ACC112 (cell line): ENCODE results near the gene ECHDC3.

Source experiments
- H2AFZ ChIP-seq: fragments of 200-600 bp; sonication (generic); one replicate; pipeline ENCODE4 v1.6.0; 2017; ENCODE audit warnings: antibody characterized with exemption, low read length; ENCODE audit not compliant: unreplicated experiment
- H3K27ac ChIP-seq: fragments of 200-600 bp; sonication (generic); 2 replicates; pipeline ENCODE4 v1.5.1; 2014; ENCODE audit warnings: low read depth, mild to moderate bottlenecking, antibody characterized with exemption, low read length, moderate library complexity
- H3K27me3 ChIP-seq: fragments of 200-600 bp; sonication (generic); 2 replicates; pipeline ENCODE4 v1.6.1; 2014; ENCODE audit warnings: mild to moderate bottlenecking, antibody characterized with exemption, low read length, moderate library complexity, mixed read lengths; ENCODE audit not compliant: insufficient read depth
- H3K36me3 ChIP-seq: fragments of 200-600 bp; sonication (generic); 2 replicates; pipeline ENCODE4 v1.6.1; 2016; ENCODE audit warnings: mild to moderate bottlenecking, antibody characterized with exemption, low read length, moderate library complexity, mixed read lengths; ENCODE audit not compliant: insufficient read depth
- H3K4me1 ChIP-seq: fragments of 200-600 bp; sonication (generic); one replicate; pipeline ENCODE4 v1.6.1; 2016; ENCODE audit warnings: low read length, mixed read lengths; ENCODE audit not compliant: insufficient read depth, unreplicated experiment, control insufficient read depth
- H3K4me3 ChIP-seq: fragments of 200-600 bp; sonication (generic); 2 replicates; pipeline ENCODE4 v1.5.1; 2014; ENCODE audit warnings: mild to moderate bottlenecking, low read depth, low read length
- H3K79me2 ChIP-seq: fragments of 200-600 bp; sonication (generic); one replicate; pipeline ENCODE4 v1.6.0; 2016; ENCODE audit warnings: low read length; ENCODE audit not compliant: control insufficient read depth, unreplicated experiment, insufficient read depth

ECHDC3 gene

DNA sequence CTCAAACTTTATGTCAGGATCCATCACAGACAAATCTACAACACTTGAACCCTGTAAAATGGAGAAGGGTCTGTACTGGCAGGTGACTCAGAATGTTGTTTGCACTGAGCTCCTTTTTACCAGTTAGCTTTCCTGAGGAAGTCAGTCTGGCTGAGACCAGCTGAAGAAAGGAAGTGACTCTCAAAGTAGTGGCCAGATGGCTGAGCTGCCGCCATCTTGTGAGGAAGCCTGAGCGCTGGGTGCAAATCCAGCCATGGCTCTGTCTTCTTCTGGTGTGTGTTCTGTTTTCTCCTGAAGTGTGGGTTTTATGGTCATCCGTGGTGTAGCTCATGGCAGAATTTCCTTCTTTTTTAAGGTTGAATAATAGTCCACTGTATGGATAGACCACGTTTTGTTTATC is 25.5 kb upstream of the ECHDC3 start:
- peaks cover 18% of the 10 kb centered on the region; the same call in 1 of the 2 replicates for H3K27me3 ChIP-seq
- H3K79me2 ChIP-seq = no peaks in the 10 kb centered on the region
- no peak overlapping the region for H2AFZ ChIP-seq
- H3K36me3 ChIP-seq = no peaks in the 10 kb centered on the region
- H3K27ac ChIP-seq = no peak overlapping the region
- H3K4me3 ChIP-seq = no peak overlapping the region
- H3K4me1 ChIP-seq = no peaks in the 10 kb centered on the region

DNA sequence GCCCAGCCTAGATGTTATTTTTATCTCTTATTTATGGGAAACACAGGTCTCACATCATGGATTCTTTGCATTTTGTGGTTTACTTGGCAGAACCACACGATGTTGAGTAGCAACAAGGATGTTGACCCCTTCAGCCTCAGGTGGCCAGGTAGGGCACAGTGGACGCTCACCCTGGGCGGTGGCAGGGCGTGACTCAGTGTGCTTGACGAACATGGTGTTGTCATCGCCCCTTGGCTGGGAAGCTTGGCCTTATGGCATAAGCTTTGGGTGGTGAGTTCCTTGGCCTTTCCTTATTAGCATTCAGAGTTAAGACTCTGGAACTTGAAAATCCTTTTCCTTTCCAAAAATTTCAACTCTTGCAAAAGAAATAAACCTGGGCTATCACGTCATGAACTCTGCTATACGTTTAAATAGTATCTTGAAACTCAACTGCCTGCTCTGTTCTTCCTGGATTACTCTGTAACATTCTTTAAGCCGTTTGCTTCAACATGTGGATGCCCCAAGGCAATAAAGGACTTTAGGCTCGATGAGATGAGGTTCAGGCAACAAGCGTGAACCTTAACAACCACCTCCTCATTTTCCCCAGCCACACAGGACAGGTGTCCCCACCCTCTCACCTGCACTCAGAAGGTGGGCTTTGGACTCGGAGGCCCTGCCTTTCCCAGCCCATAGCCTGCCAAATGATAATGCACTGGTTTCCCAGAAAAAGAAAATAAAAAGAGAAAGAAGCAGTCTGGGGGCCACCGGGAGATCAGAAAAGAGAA is 22.5 kb upstream of the ECHDC3 start:
- Histone ChIP-seq H3K27ac (no peak overlapping the region), H3K79me2 (no peaks in the 10 kb centered on the region), H3K36me3 (no peaks in the 10 kb centered on the region), H3K4me1 (no peaks in the 10 kb centered on the region), H3K4me3 (no peak overlapping the region), H3K27me3 (0 out of 2 replicates have a peak, but pooled peaks cover 6% of the 10 kb centered on the region), H2AFZ (no peak overlapping the region)

DNA sequence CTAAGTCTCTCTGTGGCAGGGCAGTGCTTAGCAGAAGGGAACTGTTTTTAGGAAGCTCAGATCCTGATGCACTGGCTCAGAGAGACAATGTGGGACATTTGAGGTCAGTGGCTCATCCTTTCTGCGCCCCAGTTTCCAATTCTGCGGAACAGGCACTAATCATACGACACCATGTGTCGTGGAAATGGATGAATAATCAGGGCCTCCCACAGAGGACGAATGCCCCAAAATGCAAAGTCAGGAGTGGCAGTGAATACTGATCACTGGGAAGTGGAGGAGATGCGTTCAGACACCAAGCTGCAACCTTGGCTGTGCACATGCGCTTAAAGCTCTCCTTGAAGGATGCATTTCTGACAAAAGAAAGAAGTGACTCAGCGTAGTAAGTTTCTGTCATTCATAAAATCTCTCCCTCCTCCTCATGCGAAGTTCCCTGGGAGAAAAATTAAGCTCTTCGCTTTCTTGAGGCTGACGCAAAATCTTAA is 21.9 kb upstream of the ECHDC3 start:
- H3K4me1 ChIP-seq = no peaks in the 10 kb centered on the region
- H2AFZ ChIP-seq = no peak overlapping the region
- H3K4me3 ChIP-seq = no peak overlapping the region

DNA sequence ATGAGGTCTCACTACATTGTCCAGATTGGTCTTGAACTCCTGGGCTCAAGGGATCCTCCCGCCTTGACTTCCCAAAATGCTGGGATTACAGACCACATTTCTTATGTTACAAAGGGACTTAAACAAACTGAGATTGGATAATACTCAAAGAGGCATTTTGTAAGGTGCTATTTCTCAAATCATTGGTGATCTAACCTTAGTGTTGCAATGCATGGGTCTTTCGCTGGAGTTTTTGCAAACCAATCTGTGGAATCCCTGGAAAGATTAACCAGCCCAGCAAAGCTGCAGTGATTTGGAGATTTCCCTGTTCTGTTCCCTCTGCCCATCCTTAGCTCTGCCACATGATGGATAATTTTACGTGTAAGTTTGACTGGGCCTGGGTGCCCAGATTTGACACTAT is 20.4 kb upstream of the ECHDC3 start:
- Histone ChIP-seq H3K36me3 (no peaks in the 10 kb centered on the region), H3K27ac (no peak overlapping the region), H3K4me3 (no peak overlapping the region), H2AFZ (no peak overlapping the region), H3K4me1 (no peaks in the 10 kb centered on the region), H3K79me2 (no peaks in the 10 kb centered on the region), H3K27me3 (peaks cover 5% of the 10 kb centered on the region; the same call in 1 of the 2 replicates)

More for the DNA sequence above, 21.9 kb upstream of the ECHDC3 start:
- Histone ChIP-seq H3K79me2 (no peaks in the 10 kb centered on the region), H3K36me3 (no peaks in the 10 kb centered on the region), H3K27ac (no peak overlapping the region), H3K27me3 (0 out of 2 replicates have a peak, but pooled peaks cover 6% of the 10 kb centered on the region)

DNA sequence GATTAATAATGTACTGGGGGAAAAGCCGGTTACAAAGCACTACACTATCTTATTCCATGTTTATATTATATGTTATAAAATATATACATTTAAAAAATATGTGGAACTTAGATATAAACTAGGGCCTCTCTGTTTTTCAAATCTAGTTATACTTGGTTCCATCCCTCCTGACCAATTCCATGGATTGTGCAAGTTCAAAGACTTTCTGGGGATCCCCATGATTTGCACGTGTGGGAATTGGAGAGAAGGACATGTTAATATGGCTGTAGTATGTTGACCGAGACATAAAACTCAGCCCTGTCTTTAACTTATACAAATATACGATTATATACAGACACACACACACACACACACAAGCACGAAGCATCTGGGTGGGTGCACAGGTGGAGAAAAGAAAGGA is 18.8 kb upstream of the ECHDC3 start:
- Histone ChIP-seq H3K36me3 (no peaks in the 10 kb centered on the region), H3K4me1 (no peaks in the 10 kb centered on the region), H3K79me2 (no peaks in the 10 kb centered on the region), H3K27me3 (peaks cover 7% of the 10 kb centered on the region), H3K4me3 (no peak overlapping the region), H3K27ac (no peak overlapping the region), H2AFZ (no peak overlapping the region)

DNA sequence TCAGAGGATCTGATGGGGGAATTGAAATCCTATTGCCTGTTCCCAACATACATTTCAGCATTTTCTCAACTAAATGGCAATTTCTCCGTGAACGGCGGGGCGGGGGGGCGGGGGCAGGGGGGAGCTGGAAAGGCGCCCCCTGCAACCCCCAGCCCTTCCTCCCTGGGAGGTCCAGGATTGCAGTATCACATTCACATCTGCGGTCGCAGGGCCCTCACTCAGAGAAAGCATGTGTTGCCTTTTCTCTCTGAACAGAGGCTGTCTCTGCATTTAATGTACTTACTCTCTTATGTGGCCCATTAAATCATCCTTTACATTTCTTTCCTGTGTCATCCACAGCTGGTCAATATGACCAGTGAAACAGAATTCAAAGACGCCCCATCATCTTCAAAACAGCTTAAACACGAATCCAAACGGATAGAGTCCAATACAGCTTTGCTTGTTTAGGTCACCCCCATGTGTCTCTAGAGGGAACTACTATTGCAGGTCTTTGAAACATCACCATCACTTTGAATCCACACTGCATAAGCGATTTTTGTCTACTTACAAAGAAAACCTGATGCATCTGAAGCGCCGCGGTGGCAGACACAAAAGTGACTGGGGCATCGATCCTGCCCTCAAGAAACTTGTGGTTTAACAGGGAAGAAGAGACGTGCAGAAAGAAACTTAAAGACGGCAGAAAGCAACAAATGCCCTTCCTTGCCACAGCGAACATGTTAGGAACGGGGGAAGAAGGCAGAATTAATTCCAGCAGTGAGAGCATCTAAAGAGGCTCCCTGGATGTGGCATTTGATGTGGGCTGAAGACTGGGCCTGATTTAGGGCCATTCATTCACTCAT is 17.0 kb upstream of the ECHDC3 start:
- H3K36me3 ChIP-seq = no peaks in the 10 kb centered on the region
- no peaks in the 10 kb centered on the region for H3K79me2 ChIP-seq
- no peaks in the 10 kb centered on the region for H3K4me1 ChIP-seq
- peaks cover 10% of the 10 kb centered on the region for H3K27me3 ChIP-seq
- H3K27ac ChIP-seq = no peak overlapping the region
- no peak overlapping the region for H2AFZ ChIP-seq
- H3K4me3 ChIP-seq = no peak overlapping the region

DNA sequence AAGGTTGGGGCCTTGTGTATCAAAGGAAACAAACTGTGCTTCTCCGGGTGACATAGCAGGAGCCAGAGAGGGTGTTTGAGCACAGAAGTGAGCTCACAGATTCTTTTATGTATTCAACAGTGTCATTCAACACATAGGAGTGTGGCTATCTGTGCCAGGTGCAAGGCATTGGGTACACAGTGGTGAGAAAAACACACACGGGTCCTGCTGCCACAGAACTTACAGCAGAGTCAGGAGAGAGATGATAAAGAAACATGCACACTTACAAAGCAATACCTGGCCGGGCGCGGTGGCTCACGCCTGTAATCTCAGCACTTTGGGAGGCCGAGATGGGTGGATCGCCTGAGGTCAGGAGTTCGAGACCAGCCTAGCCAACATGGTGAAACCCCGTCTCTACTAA is 16.3 kb upstream of the ECHDC3 start:
- H2AFZ ChIP-seq = no peak overlapping the region

DNA sequence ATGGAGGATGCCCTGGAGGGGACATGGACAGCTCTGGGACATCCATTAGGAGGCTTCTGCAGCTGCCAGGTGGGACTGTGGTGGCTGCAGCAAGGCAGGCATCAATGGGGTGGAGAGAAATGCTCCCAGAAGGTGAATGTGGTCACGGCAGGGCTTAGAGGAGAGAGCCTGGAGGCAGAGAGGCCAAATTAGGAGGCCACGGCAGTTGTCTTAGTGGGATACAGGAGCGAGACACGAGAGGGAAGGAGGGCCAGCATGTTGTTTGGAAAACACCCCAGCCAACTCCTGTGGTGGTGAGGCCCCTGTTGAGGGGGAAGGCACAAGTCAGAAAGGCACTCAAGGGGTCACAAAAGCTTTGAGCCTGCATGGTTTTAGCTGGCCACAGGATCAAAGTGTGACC is 14.6 kb upstream of the ECHDC3 start:
- H3K4me3 ChIP-seq = no peak overlapping the region
- H3K27me3 ChIP-seq = peaks cover 10% of the 10 kb centered on the region
- no peaks in the 10 kb centered on the region for H3K4me1 ChIP-seq
- no peaks in the 10 kb centered on the region for H3K36me3 ChIP-seq
- H3K27ac ChIP-seq = no peak overlapping the region
- no peak overlapping the region for H2AFZ ChIP-seq
- H3K79me2 ChIP-seq = no peaks in the 10 kb centered on the region

More for the DNA sequence above, 16.3 kb upstream of the ECHDC3 start:
- no peak overlapping the region for H3K27ac ChIP-seq
- no peaks in the 10 kb centered on the region for H3K79me2 ChIP-seq
- H3K4me3 ChIP-seq = no peak overlapping the region
- H3K27me3 ChIP-seq = peaks cover 10% of the 10 kb centered on the region
- H3K36me3 ChIP-seq = no peaks in the 10 kb centered on the region
- no peaks in the 10 kb centered on the region for H3K4me1 ChIP-seq

DNA sequence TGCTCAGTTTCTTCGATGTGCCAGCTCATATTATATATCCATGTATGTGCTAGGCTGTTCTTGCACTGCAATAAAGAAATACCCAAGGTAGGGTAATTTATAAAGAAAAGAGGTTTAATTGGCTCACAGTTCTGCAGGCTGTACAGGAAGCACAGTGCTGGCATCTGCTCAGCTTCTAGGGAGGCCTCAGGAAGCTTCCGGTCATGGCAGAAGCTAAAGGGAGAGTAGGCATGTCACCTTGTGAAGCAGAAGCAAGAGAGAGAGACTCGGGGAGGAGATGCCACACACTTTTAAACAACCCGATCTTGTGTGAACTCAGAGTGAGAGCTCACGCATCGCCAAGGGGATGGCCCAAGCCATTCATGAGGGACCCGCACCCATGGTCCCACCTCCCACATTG is 13.8 kb upstream of the ECHDC3 start:
- H3K27me3 ChIP-seq = peaks cover 10% of the 10 kb centered on the region
- no peaks in the 10 kb centered on the region for H3K36me3 ChIP-seq
- no peak overlapping the region for H2AFZ ChIP-seq
- no peak overlapping the region for H3K27ac ChIP-seq
- no peaks in the 10 kb centered on the region for H3K79me2 ChIP-seq
- H3K4me1 ChIP-seq = no peaks in the 10 kb centered on the region
- no peak overlapping the region for H3K4me3 ChIP-seq

DNA sequence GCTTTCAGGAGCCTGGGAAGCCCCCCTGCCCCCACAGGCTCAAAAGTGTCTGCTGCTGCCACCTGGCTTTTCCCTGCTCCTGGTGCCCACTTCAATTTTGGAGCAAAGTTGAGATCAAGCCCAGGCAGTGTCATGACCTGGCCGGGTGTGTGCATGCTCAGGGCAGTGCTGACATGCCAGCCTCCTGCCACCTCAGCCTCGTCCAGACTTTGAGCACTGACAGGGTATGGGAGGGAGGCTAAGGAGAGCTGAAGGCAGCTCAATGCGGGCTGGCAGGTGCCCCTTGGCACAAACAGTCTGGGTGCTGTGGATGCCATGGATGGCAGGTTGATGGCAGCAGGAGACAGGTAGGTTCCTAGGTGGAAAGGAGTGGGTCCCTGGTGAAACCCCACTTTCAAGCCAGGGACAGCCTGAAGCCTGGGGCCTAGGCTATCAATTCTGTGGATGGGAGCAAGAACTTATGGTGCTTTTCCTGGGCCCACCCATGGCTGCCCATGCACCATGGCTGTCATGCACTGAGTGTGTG is 12.3 kb upstream of the ECHDC3 start:
- peaks cover 10% of the 10 kb centered on the region for H3K27me3 ChIP-seq
- no peak overlapping the region for H3K27ac ChIP-seq
- H2AFZ ChIP-seq = no peak overlapping the region
- H3K79me2 ChIP-seq = no peaks in the 10 kb centered on the region
- H3K4me1 ChIP-seq = no peaks in the 10 kb centered on the region
- no peak overlapping the region for H3K4me3 ChIP-seq
- no peaks in the 10 kb centered on the region for H3K36me3 ChIP-seq
